NK-92 treated with Interleukin-12 subunit alpha and Interleukin-12 subunit beta, amount 100 ng/mL, for 24 hours (cell line): ENCODE measurements around the gene LAMA3.

Source experiments
- DNase-seq: peaks from one replicate; lab custom pipeline; 2025; lab: John Stamatoyannopoulos, UW

Gene LAMA3

DNA sequence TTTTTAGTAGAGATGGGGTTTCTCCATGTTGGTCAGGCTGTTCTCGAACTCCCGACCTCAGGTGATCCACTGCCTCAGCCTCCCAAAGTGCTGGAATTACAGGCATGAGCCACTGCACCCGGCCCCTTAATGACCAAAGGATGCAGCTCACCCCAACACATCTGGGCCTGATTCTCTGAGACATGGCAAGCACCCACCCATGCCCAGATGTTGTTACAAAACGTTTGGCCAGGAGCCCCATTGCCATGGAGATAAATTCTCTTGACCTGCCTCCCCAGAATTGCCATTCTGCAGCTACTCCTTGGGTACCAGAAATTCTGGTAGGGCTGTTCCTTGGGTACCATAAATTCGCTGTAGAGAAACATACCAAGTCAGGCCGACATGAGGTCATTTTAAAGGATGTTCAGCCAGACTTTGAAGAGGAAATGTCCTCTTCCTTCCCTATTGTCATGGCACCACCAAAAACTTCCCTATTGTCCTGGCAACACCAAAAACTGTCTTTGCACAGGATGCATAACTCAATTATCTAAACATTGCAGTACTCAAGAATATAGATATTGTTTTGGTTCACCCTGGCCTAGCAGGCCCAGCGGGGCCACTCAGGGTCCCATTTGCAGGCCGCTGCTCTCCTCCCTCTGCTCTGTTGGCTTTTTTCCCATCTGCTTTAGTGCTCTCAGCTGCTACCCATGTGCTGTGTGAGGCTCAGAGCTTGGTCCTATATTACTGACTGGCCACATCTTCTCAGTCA lies 164.4 kb downstream of the LAMA3 start:
- DNase-seq = no peak

DNA sequence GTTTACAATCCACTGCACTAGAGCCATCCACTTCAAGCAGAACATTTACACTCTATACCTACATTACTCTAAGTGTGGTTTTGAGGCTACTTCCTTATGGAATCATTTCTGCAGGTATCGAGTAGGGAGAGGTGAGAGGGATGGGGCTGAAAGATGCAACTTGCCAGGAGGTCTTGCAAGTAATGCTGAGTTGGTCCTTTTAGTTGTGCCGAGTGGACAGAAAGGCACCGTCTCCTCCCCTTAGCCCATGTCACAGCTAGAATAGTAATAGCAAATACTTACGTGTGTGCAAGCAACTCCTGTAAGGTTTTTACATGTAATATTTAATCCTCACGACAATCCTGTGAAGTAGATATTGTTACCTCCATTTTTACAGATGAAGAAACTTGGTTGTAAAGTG lies 166.5 kb downstream of the LAMA3 start:
- DNase-seq = no peak

DNA sequence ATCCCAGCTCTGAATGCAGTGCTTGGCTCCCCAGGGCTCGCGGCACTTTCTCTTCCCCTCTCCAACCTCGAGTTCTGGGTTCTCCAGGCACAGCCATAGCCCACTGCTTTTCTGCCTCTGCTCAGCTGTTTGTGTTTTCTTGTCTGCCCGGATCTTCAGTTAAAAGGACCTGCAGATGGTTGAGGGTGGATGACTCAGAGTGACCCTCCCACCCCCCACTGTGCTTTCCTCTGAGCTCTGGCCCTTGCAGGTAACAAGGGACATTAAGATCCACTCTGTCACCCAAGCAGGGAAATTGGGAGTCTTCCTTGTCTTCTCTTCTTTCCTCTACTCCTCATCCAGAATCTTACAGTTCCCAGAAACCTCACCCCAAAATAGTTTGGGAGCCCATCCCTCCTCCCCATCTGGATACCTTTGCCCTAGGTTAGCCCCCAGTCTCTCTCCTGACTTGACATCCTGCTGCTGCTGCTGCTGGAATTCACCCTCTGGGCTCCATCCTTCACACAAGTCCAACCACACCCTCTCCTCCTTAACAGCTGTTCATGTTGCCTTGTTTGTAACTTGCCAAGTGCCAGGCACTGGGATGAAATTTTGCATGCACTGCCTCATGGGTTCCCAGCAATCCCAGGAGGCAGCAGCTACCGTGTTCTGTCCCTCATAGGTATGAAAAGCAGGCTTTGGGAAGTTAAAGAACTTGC lies 167.4 kb downstream of the LAMA3 start:
- no peak for DNase-seq

DNA sequence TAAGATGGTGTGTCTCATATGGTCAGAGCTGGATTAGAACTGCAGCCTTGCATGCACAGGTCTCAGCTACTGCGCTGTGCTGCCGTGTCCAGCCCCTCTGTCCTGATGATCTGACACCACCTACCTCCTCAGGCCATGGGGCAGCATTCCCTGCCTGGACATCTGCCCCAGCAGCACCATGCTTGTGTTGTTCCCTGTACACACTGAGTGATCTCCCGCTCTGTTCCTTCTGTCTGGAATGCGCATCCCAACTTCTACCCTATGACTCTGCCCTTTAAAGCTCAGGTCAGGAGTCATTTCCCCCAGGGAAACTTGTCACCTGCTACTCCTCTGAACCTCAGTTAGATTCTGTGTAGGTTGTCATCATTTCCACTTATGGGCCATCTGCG lies 167.9 kb downstream of the LAMA3 start:
- DNase-seq = no peak

DNA sequence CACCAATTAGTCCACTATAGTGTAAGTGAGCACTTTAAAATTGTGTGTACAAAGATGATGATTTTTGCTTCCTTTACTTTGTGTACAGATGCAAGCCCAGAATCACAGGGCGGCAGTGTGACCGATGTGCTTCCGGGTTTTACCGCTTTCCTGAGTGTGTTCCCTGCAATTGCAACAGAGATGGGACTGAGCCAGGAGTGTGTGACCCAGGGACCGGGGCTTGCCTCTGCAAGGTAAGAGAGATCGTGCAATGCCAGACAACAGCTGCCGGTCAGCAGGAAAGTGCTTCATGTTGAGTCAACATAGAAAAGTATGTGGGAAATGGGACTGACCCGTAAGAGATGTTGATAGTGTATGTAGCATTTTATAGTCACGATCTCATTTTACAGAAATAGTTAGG lies 168.5 kb downstream of the LAMA3 start:
- no peak for DNase-seq

DNA sequence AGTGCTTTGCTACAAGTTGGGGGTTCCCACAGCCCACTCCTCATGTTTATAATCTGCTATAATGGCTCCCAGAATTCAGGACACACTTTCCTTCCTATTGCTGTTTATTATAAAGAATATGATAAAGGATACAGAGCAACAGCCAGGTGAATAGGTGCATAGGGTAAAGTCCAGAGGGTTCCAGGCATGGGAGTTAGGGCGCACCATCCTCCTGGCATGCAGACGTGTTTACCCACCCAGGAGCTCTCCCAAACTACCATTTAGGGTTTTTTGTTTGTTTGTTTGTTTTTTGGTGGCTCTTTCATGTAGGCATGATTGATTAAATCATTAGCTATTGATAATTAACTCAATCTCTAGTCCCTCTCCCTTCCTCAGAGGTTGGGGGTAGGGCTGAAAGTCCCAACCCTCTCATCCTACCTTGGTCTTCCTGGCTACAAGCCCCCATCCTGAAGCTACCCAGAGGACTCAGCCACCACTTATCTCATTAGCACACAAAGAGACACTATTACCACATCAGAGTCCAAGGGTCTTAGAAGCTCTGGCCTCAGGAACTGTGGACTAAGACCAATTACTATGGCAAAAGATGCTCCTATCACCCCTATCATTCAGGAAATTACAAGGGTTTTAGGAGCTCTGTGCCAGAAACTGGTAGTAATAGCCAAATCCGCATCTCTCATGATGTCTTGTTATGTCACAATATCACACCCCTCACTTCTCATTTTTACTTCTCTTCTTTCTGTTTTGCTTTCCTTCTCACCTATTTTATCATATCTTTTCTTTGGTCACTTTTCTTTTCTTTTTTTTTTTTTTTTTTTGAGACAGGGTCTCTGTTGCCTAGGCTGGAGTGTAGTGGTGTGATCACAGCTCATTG lies 170.4 kb downstream of the LAMA3 start:
- DNase-seq = no peak

DNA sequence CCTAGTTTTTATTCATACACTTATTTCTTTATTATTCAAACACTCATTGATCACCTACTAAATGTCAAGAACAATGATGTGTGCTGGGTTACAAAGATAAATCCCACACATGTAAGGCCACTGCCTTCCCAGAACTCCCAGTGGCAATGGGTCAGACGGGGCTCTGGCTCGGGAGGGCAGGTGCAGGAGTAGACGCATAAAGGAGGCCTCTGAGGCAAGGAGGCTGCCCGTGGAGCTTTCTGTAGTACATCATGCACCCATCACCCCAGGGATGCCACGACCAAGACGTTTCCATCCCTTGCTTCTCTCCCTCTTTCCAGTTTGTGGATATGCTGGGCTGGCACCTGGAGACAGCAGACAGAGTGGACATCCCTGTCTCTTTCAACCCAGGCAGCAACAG lies 172.1 kb downstream of the LAMA3 start:
- DNase-seq = no peak

DNA sequence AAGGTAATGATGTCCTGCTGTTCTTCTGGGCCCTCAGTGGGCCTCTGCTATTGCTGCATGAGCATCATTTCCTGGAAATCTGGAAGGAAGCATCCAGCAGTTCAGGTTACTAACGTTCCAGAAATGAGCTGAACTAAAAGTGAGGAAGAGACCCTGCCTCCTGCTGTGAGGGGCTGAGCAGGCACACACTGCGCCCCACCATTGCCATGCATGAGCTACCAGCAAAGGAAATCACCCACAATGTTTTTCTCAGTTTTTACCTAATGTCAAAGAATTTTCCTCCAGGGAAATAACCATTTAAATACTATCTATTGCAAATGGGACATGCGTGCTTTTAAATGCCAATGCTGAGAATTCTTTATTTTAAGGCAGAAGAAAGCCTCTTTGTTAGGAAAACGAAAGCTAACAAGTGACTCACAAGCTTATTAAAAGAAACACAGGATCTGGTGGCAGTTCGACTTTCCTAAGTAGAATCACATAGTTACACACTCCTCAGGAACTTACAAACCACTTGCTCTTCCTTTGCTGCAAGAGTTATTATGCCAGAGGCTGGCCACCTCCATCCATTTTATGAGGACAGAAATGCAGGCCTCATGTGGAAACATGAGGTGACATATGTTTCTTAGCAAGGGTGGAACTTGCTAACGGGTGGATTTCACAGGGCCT lies 172.7 kb downstream of the LAMA3 start:
- DNase-seq = no peak

DNA sequence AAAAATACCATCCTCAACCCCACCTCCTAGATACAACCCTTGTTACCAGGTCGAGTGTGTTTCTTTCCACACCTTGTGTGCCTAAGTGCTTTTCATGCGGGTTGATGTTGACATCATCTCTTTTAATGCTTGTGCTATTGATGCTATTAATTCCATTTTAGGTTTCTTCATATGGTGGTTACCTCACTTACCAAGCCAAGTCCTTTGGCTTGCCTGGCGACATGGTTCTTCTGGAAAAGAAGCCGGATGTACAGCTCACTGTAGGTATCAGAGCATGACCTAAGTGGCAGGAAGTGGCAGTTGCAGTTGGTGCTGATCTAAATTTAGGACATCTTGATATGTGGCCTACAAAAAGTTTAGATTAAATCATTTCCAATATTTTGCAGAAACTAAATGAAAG lies 175.4 kb downstream of the LAMA3 start:
- DNase-seq = peak; percentile 13

DNA sequence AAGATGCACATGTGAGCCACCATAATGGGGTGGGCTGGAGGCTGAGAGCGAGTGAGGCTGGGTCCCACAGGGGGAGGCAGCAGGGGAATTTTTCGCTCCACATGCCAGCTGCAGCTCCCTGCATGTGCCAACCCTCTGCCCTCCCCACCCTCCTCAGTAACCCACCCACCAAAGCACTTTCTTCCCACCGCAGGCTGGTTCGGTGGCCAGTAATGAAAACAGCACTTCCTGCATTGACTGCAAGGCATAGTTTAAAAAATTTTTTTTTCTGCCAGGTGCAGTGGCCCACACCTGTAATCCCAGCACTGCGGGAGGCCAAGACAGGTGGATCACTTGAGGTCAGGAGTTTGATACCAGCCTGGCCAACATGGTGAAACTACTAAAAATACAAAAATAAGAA lies 177.8 kb downstream of the LAMA3 start:
- DNase-seq = no peak

DNA sequence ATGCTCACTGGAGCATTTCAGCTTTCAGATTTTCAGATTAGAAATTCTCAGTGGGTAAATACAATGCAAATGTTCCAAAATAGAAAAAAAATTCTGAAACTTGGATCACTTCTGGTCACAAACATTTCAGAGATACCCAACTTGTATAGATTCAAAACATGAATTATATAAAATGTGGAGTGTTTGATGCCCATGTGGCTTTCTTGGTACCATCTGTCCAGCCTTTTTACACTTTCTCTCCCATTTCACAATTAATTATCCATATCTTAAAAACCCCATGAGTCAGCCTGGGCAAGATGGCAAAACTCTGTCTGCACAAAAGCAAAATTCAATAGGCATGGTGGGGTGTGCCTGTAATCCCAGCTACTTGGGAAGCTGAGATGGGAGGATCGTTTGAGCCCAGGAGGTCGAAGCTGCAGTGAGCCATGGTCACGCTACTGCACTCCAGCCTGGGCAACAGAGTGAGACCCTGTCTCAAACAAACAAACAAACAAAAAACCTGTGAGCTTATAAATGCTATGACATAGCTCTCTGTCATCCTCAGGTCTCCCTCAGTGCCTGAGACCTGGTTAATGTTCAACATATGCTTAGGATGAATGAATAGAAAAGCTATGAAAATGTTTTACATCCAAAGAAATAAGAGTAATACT lies 179.0 kb downstream of the LAMA3 start:
- no peak for DNase-seq

DNA sequence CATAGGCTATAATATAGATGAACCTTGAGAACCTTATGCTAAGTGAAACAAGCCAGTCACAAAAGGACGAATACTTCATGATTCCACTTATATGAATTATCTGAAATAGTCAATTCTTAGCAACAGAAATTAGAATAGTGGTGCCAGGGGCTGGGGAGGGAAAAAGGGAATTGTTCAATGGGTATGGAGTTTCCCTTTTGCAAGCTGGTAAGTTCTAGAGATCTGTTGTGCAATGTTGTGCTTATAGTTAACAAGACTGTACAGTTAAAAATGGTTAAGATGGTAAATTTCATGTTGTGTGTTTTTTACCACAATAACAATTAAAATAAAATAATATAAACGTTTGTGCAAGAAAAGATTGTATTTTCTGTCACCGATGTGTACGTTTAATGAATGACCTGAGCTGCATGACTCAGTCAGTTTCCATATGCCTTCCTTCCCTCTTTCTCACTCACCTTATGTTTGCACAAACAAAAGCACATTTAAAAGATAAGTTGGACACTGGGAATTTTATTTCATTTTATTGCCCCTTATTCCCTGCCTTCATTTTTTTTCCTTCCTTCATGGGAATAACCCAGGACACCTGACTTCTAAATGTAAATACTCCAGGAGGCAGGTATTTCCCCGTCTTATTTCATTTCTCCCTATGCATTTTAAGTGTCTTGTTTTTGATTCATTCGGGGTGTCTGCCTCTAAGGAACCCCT lies 181.6 kb downstream of the LAMA3 start:
- no peak for DNase-seq

DNA sequence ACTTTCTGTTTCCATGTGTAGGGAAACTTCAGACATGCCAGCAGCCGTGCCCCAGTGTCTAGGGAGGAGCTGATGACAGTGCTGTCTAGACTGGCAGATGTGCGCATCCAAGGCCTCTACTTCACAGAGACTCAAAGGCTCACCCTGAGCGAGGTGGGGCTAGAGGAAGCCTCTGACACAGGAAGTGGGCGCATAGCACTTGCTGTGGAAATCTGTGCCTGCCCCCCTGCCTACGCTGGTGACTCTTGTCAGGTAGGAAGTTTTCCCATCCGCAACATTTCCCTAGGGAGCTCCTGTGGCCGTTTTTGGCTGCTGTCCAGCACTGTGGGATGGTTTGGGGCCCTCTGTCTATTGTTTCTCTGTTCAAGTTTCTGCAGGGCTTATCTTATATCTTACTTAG lies 182.2 kb downstream of the LAMA3 start:
- DNase-seq = peak; percentile 52

DNA sequence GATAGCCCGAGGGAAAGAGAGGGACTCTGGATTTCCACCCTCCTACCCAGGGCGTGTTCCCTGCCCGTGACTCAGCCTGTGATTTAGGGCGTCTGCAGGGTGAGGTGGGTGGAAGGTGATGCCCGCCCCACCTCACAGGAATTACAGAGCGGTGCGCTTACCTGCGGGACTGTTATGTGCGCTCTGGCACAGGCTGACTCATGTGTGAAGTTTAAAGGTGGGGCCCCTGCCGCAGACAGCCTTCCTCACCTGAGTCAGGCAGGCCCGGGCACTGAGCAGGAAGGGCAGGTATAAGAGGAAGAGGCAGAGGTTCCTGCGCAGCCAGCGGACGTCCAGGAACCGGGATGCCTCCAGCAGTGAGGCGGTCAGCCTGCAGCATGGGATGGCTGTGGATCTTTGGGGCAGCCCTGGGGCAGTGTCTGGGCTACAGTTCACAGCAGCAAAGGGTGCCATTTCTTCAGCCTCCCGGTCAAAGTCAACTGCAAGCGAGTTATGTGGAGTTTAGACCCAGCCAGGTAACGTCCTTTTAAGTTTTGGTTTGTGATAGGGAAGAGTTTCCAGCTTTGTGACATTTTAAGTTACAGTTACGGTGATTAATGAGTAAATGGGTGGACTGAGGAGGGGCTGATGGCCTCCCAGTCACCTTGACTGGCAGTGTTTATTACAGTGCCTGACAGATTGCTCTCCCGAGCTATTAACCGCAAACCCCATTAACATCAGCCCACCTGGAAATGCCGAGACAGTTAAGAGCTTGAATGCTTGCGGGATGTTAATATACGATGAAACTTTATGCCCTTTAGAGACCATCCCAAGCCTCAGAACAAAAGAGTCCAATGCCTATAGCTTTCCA lies 183.7 kb downstream of the LAMA3 start:
- DNase-seq = no peak

DNA sequence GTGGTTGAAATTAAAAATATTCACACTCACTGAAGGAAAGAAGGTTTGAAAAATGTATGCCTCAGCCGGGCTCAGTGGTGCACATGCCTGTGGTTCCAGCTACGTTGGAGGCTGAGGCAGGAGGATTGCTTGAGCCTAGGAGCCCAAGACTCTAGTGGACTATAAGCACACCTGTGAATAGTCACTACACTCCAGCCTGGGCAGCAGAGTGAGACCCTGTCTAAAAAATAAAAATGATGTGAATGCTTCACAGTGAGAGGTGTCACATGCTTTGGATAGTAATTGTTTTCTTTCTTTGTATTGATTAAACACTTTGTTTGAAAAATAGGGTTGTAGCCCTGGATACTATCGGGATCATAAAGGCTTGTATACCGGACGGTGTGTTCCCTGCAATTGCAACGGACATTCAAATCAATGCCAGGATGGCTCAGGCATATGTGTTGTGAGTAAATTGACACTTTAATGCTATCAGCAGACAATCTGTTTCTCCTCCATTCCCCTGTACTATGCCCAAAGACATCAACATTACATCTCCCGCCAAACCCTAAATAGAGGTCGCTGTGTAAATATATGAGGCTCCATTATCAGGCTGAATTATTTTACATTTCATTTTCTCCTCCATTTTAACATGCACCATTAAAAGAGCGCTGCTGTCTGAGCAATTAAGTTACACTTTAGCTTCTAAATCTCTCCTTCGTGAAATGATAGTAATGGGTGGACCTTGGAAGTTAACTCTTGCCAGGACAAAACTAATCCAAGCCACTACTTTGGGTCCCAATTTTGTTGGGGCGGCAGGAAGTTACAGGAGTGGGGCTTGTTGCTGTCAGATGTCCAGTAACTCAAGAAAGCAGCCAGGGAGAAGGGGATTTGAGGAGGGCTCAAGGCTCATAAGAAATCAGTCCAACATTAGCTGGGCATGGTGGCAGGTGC lies 187.0 kb downstream of the LAMA3 start:
- DNase-seq = no peak

DNA sequence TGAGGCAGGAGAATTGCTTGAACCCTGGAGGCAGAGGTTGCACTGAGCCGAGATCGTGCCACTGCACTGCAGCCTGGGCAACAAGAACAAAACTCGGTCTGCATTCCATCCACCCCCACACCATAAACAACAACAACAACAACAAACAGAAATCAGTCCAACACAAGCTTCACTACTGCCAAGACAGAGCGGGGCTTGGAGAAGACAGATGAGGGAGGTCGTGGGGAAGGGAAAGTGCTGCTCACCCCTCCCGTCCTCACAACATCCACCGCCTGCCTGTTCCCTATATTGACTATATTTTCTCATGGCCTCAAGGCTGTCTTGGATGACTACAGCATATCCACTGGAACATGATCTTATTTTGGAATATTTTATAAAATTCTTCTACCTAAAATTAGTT lies 187.7 kb downstream of the LAMA3 start:
- DNase-seq = no peak

DNA sequence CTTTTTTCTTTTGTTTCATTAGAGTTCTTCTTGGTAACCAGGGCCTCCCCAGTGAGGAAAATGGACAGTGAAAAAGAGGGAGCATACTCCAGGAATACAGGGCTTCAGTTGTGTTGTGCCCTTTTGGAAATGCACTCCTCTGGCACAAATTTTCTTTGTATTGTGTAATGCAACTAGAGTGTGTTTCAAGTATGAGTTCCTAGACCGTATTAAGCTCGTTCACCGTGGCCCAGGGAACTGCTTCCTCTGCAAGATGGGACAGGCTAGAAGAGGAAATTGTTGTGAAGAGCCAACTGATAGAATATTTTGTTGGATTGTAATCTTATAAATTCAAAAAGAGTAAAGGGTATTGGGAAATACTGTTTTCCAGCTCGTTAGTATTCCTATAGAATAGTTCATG lies 188.1 kb downstream of the LAMA3 start:
- no peak for DNase-seq

DNA sequence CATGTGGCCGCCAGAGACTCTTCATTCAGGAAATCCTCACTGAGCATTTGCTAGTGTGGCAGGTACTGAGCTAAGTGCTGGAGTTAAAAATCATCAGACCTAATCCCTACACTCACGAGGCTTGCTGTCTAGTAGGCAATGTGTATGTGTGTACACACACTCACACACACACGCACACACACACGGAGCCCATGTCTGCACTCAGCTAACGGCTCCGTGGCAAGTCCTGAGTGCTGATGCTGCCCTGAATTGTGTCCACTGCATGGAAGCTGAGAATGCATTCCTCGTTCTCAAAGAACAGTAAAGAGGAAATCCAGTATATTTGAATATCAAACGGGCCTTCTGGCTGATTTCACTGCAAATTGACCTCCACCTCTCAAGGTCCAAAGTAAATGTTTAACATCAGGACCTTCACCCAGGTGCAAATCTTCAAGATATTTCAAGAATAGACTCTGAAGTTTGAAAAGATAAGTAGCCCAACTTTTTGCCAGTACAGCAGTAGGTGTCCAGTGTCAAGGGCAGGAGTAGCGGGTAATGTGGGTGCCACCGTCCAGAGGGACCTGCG lies 189.2 kb downstream of the LAMA3 start:
- DNase-seq = no peak

DNA sequence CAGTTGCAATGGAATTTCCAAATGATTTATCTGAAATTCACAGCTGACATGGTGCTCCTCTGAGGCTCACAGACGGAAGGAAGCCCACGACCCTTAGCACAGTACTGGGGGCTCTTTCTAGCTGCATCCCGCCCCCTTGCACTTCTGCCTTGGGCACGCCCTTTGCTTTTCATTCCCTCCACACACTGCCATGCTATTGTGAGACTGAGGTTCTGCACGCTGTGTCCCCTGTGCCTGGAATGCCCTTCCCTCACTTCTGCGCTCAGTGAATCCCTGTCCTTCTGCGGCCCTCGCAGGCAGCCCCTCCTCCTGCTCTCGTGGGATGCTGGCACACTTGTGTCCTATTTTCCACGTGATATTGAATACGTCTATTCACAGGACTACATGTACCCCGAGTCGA lies 189.9 kb downstream of the LAMA3 start:
- no peak for DNase-seq
